Measurements from ENCODE around the gene TBC1D2B.

Gene TBC1D2B

DNA sequence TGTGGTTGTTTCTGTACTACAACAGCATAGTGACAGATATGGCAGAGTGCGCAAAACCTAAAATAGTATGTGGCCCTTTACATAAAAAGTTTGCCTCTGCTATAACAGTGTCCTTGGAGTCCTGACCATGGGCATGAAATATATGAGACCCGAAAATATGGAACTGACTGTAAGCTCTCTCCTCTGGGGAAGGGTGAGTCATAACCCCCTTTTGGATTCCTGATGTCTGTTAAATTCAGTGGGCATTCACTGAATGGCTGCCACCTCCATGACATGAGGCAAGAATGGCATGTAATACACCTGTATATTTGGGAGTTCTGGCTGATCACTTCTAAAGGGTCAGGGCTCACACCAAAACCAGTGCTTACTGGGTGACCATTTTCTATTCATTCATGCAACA is 6.1 kb downstream of the TBC1D2B start:
- no peak overlapping the region for H3K4me3 ChIP-seq (ENCODE audit: low read length)
- TF ChIP-seq, protein P1, sequence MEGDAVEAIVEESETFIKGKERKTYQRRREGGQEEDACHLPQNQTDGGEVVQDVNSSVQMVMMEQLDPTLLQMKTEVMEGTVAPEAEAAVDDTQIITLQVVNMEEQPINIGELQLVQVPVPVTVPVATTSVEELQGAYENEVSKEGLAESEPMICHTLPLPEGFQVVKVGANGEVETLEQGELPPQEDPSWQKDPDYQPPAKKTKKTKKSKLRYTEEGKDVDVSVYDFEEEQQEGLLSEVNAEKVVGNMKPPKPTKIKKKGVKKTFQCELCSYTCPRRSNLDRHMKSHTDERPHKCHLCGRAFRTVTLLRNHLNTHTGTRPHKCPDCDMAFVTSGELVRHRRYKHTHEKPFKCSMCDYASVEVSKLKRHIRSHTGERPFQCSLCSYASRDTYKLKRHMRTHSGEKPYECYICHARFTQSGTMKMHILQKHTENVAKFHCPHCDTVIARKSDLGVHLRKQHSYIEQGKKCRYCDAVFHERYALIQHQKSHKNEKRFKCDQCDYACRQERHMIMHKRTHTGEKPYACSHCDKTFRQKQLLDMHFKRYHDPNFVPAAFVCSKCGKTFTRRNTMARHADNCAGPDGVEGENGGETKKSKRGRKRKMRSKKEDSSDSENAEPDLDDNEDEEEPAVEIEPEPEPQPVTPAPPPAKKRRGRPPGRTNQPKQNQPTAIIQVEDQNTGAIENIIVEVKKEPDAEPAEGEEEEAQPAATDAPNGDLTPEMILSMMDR (conservative IDR thresholded peaks at IDR 0.05; ENCODE audit: low read length) = no peak
- no peak for DNase-seq (ENCODE audit: low read depth)

DNA sequence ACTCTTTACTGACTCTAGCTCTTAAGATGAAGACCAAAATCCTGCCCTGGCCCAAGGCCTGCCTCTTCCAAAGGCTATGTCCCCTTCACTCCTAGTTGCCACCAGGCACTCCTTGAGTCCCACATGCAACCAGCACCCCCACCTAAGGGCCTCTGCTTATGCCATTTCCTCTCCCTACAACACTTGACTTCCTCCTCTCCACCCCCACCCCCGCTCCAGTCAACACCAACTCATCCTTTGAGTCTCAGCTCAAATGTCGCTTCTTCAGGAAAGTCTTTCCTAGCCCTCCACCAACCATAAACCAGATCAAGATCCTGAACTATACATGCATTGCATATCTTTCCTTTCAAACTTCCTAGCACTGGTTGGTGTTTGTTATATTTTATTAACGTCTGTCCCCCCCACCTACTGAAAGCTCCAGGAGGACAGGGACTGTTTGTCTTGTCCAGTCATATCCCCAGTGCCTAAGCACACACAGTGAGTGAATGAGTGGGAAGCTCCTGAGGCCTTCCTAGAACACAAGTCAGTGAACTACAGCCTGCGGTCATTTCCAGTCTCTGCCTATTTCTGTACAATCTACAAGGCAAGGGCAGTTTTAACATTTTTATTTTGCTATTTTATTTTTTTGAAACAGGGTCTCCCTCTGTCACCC is 7.3 kb downstream of the TBC1D2B start:
- no peak overlapping the region for H3K4me3 ChIP-seq (ENCODE audit: low read length)
- TF ChIP-seq, protein P1 (conservative IDR thresholded peaks at IDR 0.05; ENCODE audit: low read length) = no peak
- DNase-seq (ENCODE audit: low read depth) = no peak

DNA sequence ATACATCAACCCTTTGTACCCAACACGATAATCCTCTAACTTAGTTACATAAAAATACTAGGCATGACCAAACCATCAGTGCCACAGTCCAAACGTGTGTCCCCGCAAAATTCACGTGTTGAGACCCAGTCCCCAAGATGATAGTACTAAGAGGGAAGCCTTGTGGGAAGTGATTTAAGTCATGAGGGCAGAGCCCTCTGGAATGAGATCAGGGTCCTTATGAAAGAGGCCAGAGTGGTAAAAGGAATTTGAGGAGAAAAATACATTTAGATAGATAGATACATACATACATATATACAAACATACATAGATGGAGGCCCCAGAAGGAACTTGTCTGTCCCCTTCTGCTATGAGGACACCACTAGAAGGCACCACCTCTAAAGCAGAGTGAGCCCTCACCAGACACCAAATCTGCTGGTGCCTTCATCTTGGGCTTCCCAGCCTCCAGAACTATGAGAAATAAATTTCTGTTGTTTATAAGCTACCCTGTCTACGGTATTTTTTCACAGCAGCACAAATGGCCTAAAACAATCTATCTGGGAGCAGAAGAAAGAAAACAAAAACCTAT is 8.0 kb downstream of the TBC1D2B start:
- no peak overlapping the region for H3K4me3 ChIP-seq (ENCODE audit: low read length)
- no peak for DNase-seq (ENCODE audit: low read depth)
- TF ChIP-seq, protein P1 (conservative IDR thresholded peaks at IDR 0.05; ENCODE audit: low read length) = no peak

DNA sequence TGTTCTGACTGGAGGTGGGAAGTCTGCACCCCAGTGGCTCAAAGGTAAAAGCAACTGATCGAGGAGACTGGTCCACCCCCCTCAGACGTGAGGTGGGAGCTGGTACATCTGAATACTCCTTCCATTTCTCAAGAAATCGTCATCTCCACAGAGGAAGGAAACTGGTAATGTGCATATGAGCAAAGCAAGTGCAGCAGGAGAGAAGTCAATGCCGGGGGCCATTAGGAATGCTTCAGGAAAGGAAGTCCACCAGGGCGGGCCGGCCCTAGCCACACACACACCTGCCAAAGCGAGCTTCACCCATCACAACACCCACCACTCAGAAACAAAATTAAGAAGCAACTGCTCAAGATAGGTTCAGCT is 8.5 kb downstream of the TBC1D2B start:
- no peak for DNase-seq (ENCODE audit: low read depth)
- TF ChIP-seq, protein P1 (conservative IDR thresholded peaks at IDR 0.05; ENCODE audit: low read length) = no peak
- H3K4me3 ChIP-seq (ENCODE audit: low read length) = no peak overlapping the region

DNA sequence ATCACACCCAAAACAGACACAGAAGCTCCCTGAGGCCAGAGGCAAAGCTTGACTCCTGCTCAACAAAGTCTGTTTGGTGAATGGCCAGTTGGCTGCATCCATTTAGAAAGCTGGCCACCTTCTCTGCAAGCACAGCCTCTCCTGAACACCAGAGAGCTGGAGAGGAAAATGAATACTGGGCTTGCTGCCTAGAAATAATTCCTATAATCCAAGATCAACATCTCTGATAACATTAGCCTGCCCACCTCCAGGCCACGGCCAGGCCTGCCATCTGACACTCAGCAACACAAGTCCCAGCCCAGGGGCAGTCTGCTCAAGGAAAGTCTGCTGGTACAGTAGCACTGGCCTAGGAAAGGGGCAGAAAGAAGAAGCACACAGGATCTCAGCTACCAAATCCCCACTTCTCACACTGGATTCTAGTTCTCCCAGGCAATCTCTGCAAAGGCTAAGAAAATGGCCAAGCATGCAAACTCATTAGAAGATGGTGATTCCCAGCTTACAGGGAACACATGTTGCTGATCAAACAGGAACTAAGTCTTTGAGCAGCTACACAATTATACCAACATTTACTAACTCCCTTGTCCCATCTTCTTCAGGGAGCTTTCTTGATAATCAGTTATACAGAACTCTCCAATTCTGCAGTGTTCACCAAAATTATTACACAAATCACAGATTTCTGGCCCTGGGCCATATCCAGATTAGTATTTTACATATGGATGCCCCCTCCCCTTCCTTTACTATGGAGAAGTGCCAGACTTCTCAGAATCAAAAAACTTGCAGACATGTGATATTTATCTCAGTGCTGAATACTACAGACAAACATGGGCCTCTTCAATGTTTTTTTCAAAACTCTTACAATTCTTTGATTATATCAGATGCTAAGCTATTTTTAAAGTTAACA is 9.9 kb downstream of the TBC1D2B start:
- H3K4me3 ChIP-seq (ENCODE audit: low read length) = no peak overlapping the region
- TF ChIP-seq, protein P1 (conservative IDR thresholded peaks at IDR 0.05; ENCODE audit: low read length) = no peak
- peak; percentile 47 for DNase-seq (ENCODE audit: low read depth)

DNA sequence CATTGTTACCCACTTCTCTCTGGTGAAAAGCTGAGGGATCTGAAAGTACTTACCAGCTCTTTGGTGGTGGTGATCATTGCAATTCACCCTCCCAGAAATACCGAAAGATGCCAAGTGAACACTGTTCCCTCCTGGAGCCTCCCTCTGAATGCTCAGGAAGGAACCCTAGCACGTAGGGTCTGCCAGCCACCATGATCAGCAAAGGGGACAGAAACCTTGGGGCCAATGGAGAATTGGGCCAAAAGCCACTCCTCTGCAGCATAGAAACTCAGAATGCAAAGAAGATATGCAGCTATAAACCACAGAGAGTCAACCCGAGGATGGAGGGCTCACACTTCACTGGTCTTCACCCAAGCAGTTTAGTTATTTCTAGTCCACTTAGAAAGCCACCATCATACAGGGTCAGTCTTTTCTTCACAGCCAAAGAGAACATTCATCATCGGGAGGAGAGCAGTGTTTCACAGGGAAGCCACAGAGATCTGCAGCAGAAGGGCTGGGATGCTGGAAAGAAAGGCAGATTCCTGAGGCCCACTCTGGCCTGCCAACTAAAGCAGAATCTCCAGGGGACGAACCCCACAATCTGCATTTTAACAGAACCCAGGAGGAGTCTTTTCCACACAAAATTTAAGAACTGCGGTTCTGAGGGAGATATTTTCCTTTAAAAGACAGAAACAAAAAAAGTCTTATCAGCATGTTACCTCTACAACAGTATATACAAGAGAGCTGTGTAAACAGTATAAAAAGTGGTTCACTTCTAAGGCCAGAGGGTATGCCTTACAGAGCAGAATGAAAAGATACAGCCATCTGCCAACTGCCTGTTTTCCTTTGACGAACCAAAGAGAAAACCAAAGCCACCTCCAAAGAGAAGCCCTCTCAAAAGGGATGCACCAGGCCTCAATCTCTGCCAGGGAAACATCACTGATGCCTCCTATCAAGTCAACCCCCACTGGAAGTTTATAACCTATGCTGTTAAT is 11.3 kb downstream of the TBC1D2B start:
- TF ChIP-seq, protein P1 (conservative IDR thresholded peaks at IDR 0.05; ENCODE audit: low read length) = no peak
- DNase-seq (ENCODE audit: low read depth) = peak; percentile 60
- no peak overlapping the region; the same call in 1 of the 2 replicates for H3K4me3 ChIP-seq (ENCODE audit: low read length)
